KMS-11 (cell line): ENCODE data around the gene PEX14.

Experiments used
- H2AFZ ChIP-seq: fragments of 200-600 bp; sonication (generic); 2 replicates; pipeline ENCODE4 v1.6.1; 2016; ENCODE audit warnings: antibody characterized with exemption, mixed run types, low read depth
- H3K27ac ChIP-seq: fragments of 200-600 bp; sonication (generic); 2 replicates; pipeline ENCODE4 v1.6.1; 2016; ENCODE audit warnings: mild to moderate bottlenecking, mixed run types
- H3K27me3 ChIP-seq: fragments of 200-600 bp; sonication (generic); 2 replicates; pipeline ENCODE4 v1.6.1; 2017; ENCODE audit warnings: mild to moderate bottlenecking, low read depth, mixed run types, moderate library complexity; ENCODE audit not compliant: insufficient read depth
- H3K36me3 ChIP-seq: fragments of 200-600 bp; sonication (generic); 2 replicates; pipeline ENCODE4 v1.6.1; 2017; ENCODE audit warnings: mild to moderate bottlenecking, mixed run types; ENCODE audit not compliant: insufficient read depth
- H3K4me1 ChIP-seq: fragments of 200-600 bp; sonication (generic); 2 replicates; pipeline ENCODE4 v1.6.1; 2016; ENCODE audit warnings: mild to moderate bottlenecking, low read depth, mixed run types; ENCODE audit not compliant: poor library complexity, severe bottlenecking
- H3K4me2 ChIP-seq: fragments of 200-600 bp; sonication (generic); 2 replicates; pipeline ENCODE4 v1.7.0; 2016; ENCODE audit warnings: mild to moderate bottlenecking, mixed run types
- H3K4me3 ChIP-seq: fragments of 200-600 bp; sonication (generic); IDR thresholded peaks from 2 replicates; pipeline ENCODE4 v1.6.1; 2017; ENCODE audit warnings: low read depth, low read length, mixed read lengths; ENCODE audit not compliant: insufficient read depth
- H3K79me2 ChIP-seq: fragments of 200-600 bp; sonication (generic); 2 replicates; pipeline ENCODE4 v1.6.1; 2016; ENCODE audit warnings: low read depth, mixed run types; ENCODE audit not compliant: insufficient read depth
- H3K9ac ChIP-seq: fragments of 200-600 bp; sonication (generic); 2 replicates; pipeline ENCODE4 v1.6.1; 2016; ENCODE audit warnings: mild to moderate bottlenecking, mixed run types
- H4K20me1 ChIP-seq: fragments of 200-600 bp; sonication (generic); 2 replicates; pipeline ENCODE4 v1.6.1; 2016; ENCODE audit warnings: mild to moderate bottlenecking, mixed run types; ENCODE audit not compliant: insufficient read depth
- CTCF ChIP-seq: fragments of 200-600 bp; sonication (generic); conservative IDR thresholded peaks from 2 replicates; pipeline ENCODE4 v1.6.1; 2017; ENCODE audit warnings: low read depth, mild to moderate bottlenecking, antibody characterized with exemption, low read length, moderate library complexity, mixed read lengths

The PEX14 gene

GRCh38 chr1:10557714-10558113, 83.0 kb downstream of the PEX14 start:
- H3K36me3 ChIP-seq: no peaks in the 10 kb centered on the region
- H3K4me3 ChIP-seq: no peak overlapping the region
- no peak overlapping the region for H2AFZ ChIP-seq
- no peak overlapping the region for H3K9ac ChIP-seq
- no peak overlapping the region for H3K27ac ChIP-seq
- H3K79me2 ChIP-seq: no peaks in the 10 kb centered on the region
- H3K4me2 ChIP-seq: no peak overlapping the region
- H4K20me1 ChIP-seq: no peaks in the 10 kb centered on the region
- no peaks in the 10 kb centered on the region for H3K27me3 ChIP-seq
- H3K4me1 ChIP-seq: no peaks in the 10 kb centered on the region
- no peak for TF ChIP-seq CTCF

GRCh38 chr1:10559386-10559785, 84.6 kb downstream of the PEX14 start:
- no peak overlapping the region for H3K9ac ChIP-seq
- no peaks in the 10 kb centered on the region for H4K20me1 ChIP-seq
- no peaks in the 10 kb centered on the region for H3K27me3 ChIP-seq
- no peak overlapping the region for H3K4me3 ChIP-seq
- no peak overlapping the region for H2AFZ ChIP-seq
- H3K36me3 ChIP-seq: no peaks in the 10 kb centered on the region
- no peak for TF ChIP-seq CTCF
- no peaks in the 10 kb centered on the region for H3K79me2 ChIP-seq
- H3K27ac ChIP-seq: no peak overlapping the region
- no peak overlapping the region for H3K4me2 ChIP-seq
- H3K4me1 ChIP-seq: no peaks in the 10 kb centered on the region

DNA sequence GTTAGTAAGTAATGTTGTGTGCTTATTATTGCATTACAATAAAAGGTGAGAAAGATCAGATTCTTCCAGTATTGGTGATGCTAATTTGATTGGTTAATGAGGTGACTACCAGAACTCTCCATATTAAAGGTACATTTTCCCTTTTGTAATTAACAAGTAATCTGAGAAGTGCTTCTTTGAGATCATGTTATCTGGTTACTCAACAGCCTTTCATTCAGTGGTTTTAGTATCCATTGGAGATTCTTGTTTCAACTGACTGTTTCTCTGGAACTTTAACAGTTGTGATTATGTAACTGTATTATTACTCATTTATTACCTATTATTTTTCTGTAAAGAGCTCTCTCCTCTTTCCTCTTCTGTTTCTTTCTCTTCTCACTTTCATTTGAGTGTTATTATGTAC, 86.7 kb downstream of the PEX14 start:
- no peaks in the 10 kb centered on the region for H3K4me1 ChIP-seq
- no peak overlapping the region for H3K9ac ChIP-seq
- H3K4me3 ChIP-seq: no peak overlapping the region
- no peaks in the 10 kb centered on the region for H3K79me2 ChIP-seq
- H3K4me2 ChIP-seq: no peak overlapping the region
- no peaks in the 10 kb centered on the region for H4K20me1 ChIP-seq
- H2AFZ ChIP-seq: no peak overlapping the region
- no peaks in the 10 kb centered on the region for H3K36me3 ChIP-seq
- TF ChIP-seq CTCF: no peak
- H3K27me3 ChIP-seq: no peaks in the 10 kb centered on the region
- H3K27ac ChIP-seq: no peak overlapping the region

DNA sequence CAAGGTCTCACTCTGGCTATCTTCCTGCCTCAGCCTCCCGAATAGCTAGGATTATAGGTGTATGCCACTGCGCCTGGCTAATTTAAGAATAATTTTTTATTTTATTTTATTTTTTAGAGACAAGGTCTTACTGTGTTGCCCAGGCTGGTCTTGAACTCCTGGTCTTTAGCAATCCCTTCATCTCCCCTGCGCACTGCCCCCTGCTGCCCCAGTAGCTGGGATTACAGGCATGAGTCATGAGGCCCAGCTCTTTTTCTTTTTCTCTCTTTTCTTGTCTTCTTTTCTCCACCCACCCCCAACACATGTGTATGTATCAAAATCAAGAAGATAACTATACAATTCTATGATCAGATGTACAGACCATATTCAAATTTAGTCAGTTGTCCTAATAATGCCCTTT, 87.2 kb downstream of the PEX14 start:
- Histone ChIP-seq H3K27ac (no peak overlapping the region), H3K4me2 (no peak overlapping the region), H4K20me1 (no peaks in the 10 kb centered on the region), H2AFZ (no peak overlapping the region), H3K79me2 (no peaks in the 10 kb centered on the region), H3K4me3 (no peak overlapping the region), H3K27me3 (no peaks in the 10 kb centered on the region), H3K36me3 (no peaks in the 10 kb centered on the region), H3K9ac (no peak overlapping the region), H3K4me1 (no peaks in the 10 kb centered on the region)
- TF ChIP-seq CTCF: no peak; the same call in 1 of the 2 replicates

- Histone ChIP-seq H3K79me2 (no peaks in the 10 kb centered on the region), H3K9ac (no peak overlapping the region), H3K36me3 (no peaks in the 10 kb centered on the region), H2AFZ (no peak overlapping the region), H3K4me3 (no peak overlapping the region), H3K27me3 (no peaks in the 10 kb centered on the region), H3K4me1 (no peaks in the 10 kb centered on the region), H4K20me1 (no peaks in the 10 kb centered on the region), H3K27ac (no peak overlapping the region), H3K4me2 (no peak overlapping the region)
- no peak for TF ChIP-seq CTCF
Measured at GRCh38 chr1:10564063-10564462, 89.3 kb downstream of the PEX14 start.
